ENCODE results near the gene CENPO.
A peak's percentile ranks its signal among the peaks of the same experiment; 100 is the strongest.

Gene CENPO

GRCh38 chr2:24824071-24824588 lies 30.9 kb downstream of the CENPO start:
- H3K4me3 ChIP-seq (ENCODE audit: low read depth, low read length), result no peak overlapping the region
- TF ChIP-seq CTCF (IDR thresholded peaks at IDR 0.05; ENCODE audit: low read depth, low read length), result no peak

GRCh38 chr2:24824966-24825882 lies 32.0 kb downstream of the CENPO start:
- no peak overlapping the region for H3K4me3 ChIP-seq (ENCODE audit: low read depth, low read length)
- TF ChIP-seq CTCF (IDR thresholded peaks at IDR 0.05; ENCODE audit: low read depth, low read length), result peak; percentile 60

GRCh38 chr2:24825883-24826772 lies 32.9 kb downstream of the CENPO start:
- TF ChIP-seq CTCF (IDR thresholded peaks at IDR 0.05; ENCODE audit: low read depth, low read length), result no peak
- no peak overlapping the region for H3K4me3 ChIP-seq (ENCODE audit: low read depth, low read length)

- no peak overlapping the region for H3K4me3 ChIP-seq (ENCODE audit: low read depth, low read length)
- TF ChIP-seq CTCF (IDR thresholded peaks at IDR 0.05; ENCODE audit: low read depth, low read length), result no peak
Observed at GRCh38 chr2:24826773-24827145, 33.5 kb downstream of the CENPO start.

GRCh38 chr2:24827321-24828237 lies 34.4 kb downstream of the CENPO start:
- peak; percentile 89 for TF ChIP-seq CTCF (IDR thresholded peaks at IDR 0.05; ENCODE audit: low read depth, low read length)
- H3K4me3 ChIP-seq (ENCODE audit: low read depth, low read length), result no peak overlapping the region

GRCh38 chr2:24828238-24828996 lies 35.2 kb downstream of the CENPO start:
- H3K4me3 ChIP-seq (ENCODE audit: low read depth, low read length), result no peak overlapping the region
- TF ChIP-seq CTCF (IDR thresholded peaks at IDR 0.05; ENCODE audit: low read depth, low read length), result no peak
